NCI-H2171 treated with DMSO at 0.1 percent for 48 hours (cell line): ENCODE measurements around the gene PRRC2A.

ENCODE experiments used
- DNase-seq: peaks from one replicate; lab custom pipeline; 2025; lab: John Stamatoyannopoulos, UW

The PRRC2A gene

DNA sequence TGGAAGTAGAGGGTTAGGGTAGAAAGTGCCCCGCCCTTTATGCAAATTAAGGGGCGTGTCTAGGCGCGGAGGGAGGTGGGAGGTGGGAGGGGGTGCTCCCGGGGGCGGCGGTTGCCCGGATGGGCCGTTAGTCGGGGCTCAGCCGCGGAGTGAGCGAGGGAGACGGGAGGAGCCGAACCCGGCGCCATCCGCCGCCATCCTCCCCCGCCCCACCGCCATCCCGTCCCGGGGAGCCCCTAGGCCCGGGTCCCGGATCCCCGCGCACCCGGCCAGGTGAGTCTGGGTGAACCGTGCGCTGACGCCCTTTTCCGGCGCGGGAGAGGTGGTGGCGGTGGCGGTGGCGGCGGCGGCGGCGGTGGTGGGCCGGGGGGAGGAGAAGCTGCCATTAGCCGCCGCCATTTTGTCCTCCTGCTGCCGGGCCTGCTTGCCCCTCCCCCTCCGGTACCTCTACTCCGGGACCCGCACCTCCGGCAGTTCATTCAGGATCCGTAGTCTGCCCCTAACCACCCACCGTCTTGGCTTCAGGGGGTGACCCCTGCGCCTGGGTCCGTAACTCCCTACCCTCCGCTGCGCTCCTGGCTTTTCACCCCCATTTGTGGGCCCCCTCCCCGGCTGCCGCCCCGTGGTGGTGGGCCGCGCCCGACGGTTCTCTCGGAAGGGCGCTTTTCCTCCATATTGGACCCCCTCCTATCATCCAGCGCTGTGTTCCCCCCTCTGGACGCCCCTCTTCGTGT lies at the start of gene PRRC2A:
Gene PRRC2A, plus strand, starts transcription at position 130 of the 734 bp plus-strand sequence. CDS start 2,075 bp downstream, outside the sequence.
- DNase-seq: peak; percentile 86

DNA sequence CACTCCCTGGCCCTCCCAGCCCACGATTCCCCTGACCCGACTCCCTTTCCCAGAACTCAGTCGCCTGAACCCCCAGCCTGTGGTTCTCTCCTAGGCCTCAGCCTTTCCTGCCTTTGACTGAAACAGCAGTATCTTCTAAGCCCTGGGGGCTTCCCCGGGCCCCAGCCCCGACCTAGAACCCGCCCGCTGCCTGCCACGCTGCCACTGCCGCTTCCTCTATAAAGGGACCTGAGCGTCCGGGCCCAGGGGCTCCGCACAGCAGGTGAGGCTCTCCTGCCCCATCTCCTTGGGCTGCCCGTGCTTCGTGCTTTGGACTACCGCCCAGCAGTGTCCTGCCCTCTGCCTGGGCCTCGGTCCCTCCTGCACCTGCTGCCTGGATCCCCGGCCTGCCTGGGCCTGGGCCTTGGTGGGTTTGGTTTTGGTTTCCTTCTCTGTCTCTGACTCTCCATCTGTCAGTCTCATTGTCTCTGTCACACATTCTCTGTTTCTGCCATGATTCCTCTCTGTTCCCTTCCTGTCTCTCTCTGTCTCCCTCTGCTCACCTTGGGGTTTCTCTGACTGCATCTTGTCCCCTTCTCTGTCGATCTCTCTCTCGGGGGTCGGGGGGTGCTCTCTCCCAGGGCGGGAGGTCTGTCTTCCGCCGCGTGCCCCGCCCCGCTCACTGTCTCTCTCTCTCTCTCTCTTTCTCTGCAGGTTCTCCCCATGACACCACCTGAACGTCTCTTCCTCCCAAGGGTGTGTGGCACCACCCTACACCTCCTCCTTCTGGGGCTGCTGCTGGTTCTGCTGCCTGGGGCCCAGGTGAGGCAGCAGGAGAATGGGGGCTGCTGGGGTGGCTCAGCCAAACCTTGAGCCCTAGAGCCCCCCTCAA lies 48.2 kb upstream of the PRRC2A start, which contains the start of gene LTA:
Gene LTA, plus strand, starts transcription at position 249 of the 871 bp plus-strand sequence. Its CDS starts 454 bp downstream, at position 703.
- DNase-seq: no peak

DNA sequence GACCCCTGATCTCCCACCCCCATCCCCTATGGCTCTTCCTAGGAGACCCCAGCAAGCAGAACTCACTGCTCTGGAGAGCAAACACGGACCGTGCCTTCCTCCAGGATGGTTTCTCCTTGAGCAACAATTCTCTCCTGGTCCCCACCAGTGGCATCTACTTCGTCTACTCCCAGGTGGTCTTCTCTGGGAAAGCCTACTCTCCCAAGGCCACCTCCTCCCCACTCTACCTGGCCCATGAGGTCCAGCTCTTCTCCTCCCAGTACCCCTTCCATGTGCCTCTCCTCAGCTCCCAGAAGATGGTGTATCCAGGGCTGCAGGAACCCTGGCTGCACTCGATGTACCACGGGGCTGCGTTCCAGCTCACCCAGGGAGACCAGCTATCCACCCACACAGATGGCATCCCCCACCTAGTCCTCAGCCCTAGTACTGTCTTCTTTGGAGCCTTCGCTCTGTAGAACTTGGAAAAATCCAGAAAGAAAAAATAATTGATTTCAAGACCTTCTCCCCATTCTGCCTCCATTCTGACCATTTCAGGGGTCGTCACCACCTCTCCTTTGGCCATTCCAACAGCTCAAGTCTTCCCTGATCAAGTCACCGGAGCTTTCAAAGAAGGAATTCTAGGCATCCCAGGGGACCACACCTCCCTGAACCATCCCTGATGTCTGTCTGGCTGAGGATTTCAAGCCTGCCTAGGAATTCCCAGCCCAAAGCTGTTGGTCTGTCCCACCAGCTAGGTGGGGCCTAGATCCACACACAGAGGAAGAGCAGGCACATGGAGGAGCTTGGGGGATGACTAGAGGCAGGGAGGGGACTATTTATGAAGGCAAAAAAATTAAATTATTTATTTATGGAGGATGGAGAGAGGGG lies 47.0 kb upstream of the PRRC2A start:
- no peak for DNase-seq

DNA sequence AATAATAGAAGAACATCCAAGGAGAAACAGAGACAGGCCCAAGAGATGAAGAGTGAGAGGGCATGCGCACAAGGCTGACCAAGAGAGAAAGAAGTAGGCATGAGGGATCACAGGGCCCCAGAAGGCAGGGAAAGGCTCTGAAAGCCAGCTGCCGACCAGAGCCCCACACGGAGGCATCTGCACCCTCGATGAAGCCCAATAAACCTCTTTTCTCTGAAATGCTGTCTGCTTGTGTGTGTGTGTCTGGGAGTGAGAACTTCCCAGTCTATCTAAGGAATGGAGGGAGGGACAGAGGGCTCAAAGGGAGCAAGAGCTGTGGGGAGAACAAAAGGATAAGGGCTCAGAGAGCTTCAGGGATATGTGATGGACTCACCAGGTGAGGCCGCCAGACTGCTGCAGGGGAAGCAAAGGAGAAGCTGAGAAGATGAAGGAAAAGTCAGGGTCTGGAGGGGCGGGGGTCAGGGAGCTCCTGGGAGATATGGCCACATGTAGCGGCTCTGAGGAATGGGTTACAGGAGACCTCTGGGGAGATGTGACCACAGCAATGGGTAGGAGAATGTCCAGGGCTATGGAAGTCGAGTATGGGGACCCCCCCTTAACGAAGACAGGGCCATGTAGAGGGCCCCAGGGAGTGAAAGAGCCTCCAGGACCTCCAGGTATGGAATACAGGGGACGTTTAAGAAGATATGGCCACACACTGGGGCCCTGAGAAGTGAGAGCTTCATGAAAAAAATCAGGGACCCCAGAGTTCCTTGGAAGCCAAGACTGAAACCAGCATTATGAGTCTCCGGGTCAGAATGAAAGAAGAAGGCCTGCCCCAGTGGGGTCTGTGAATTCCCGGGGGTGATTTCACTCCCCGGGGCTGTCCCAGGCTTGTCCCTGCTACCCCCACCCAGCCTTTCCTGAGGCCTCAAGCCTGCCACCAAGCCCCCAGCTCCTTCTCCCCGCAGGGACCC lies 46.1 kb upstream of the PRRC2A start:
- no peak for DNase-seq

DNA sequence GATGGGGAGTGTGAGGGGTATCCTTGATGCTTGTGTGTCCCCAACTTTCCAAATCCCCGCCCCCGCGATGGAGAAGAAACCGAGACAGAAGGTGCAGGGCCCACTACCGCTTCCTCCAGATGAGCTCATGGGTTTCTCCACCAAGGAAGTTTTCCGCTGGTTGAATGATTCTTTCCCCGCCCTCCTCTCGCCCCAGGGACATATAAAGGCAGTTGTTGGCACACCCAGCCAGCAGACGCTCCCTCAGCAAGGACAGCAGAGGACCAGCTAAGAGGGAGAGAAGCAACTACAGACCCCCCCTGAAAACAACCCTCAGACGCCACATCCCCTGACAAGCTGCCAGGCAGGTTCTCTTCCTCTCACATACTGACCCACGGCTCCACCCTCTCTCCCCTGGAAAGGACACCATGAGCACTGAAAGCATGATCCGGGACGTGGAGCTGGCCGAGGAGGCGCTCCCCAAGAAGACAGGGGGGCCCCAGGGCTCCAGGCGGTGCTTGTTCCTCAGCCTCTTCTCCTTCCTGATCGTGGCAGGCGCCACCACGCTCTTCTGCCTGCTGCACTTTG lies 45.1 kb upstream of the PRRC2A start, which contains the start of gene TNF:
Gene TNF, plus strand, starts transcription at position 231 of the 567 bp plus-strand sequence. Its CDS starts 177 bp downstream, at position 408.
- DNase-seq: no peak

DNA sequence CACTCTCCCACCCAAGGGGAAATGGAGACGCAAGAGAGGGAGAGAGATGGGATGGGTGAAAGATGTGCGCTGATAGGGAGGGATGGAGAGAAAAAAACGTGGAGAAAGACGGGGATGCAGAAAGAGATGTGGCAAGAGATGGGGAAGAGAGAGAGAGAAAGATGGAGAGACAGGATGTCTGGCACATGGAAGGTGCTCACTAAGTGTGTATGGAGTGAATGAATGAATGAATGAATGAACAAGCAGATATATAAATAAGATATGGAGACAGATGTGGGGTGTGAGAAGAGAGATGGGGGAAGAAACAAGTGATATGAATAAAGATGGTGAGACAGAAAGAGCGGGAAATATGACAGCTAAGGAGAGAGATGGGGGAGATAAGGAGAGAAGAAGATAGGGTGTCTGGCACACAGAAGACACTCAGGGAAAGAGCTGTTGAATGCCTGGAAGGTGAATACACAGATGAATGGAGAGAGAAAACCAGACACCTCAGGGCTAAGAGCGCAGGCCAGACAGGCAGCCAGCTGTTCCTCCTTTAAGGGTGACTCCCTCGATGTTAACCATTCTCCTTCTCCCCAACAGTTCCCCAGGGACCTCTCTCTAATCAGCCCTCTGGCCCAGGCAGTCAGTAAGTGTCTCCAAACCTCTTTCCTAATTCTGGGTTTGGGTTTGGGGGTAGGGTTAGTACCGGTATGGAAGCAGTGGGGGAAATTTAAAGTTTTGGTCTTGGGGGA lies 44.4 kb upstream of the PRRC2A start:
- peak; percentile 54 for DNase-seq

DNA sequence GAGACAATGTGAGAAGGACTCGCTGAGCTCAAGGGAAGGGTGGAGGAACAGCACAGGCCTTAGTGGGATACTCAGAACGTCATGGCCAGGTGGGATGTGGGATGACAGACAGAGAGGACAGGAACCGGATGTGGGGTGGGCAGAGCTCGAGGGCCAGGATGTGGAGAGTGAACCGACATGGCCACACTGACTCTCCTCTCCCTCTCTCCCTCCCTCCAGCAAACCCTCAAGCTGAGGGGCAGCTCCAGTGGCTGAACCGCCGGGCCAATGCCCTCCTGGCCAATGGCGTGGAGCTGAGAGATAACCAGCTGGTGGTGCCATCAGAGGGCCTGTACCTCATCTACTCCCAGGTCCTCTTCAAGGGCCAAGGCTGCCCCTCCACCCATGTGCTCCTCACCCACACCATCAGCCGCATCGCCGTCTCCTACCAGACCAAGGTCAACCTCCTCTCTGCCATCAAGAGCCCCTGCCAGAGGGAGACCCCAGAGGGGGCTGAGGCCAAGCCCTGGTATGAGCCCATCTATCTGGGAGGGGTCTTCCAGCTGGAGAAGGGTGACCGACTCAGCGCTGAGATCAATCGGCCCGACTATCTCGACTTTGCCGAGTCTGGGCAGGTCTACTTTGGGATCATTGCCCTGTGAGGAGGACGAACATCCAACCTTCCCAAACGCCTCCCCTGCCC lies 43.5 kb upstream of the PRRC2A start:
- DNase-seq: no peak

- no peak for DNase-seq
Observed at GRCh38 chr6:31577579-31577966, 42.9 kb upstream of the PRRC2A start.

GRCh38 chr6:31578184-31579118 lies 42.1 kb upstream of the PRRC2A start:
- no peak for DNase-seq

- DNase-seq: no peak
Observed at GRCh38 chr6:31579119-31579505, 41.4 kb upstream of the PRRC2A start.

DNA sequence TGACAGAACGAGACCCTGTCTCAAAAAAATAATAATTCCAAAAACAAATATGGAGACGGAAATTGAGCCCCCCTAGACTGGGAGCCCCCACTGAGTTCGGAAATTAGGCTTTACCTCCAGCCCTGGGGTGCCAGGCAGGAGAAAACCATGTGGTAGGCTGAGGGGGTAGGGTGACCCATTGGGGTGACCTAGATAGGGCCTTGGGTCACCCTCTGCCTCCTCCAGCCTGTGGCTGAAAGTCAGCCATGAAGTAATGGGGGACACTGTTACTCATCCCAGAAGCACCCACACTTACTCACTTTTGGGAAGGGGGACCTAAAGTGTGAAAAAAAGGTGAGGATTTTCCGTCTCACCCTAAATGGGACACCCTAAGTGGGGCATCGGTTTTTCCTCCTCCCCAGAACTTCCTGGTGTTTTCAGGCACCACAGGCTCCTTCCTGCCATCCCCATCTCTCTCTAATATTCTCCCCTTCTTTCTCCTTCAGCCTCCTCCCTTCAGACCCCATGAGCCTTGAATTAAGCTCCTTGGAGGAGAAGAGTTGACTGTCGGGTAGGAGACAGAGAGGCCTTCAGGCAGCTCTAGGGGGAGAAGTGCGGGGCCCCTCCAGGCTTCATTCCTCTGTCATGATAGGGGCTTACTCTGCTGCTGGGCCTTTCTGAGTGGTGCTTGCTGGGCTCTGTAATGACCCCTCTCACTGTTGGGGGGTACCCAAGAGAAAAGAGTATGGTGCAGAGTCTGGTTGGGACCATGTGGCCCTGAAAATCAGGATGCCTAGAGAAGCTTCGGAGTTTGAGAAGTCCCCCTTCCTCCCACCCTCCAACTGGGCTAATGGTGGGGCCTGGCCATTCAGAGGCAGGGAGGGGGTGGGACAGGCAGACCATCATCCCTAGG lies 40.7 kb upstream of the PRRC2A start:
- no peak for DNase-seq

- no peak for DNase-seq
Observed at GRCh38 chr6:31580438-31580740, 40.1 kb upstream of the PRRC2A start.

DNA sequence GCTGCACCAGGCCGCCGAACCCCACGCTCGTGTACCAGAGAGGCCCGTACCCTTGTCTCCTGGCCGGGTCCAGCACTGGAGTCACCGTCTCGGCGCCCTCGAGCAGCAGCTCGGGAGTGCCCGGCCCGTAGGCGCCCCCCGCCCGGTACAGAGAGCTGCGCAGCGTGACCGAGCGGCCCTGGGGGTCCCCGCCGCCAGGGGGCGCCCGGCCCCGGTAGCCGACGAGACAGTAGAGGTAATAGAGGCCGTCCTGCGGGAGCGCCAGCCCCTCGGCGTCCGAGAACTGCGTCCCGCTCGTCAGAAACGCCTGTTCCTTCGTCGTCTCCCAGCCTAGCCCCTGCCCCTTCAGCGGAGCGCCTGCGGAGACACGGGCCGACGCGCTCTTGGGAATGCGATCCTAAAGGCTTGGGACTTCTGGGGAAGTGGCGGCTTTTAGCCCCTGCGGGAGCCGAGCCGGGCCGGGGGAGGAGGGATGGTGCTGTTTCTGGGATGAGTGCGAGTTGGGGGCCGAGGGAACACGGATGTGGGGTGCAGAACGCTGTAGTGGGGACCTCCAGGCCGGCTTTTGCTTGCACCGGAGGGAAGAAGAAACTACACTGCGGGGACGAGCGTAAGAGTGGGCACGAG lies 39.6 kb upstream of the PRRC2A start:
- peak; percentile 66 for DNase-seq

DNA sequence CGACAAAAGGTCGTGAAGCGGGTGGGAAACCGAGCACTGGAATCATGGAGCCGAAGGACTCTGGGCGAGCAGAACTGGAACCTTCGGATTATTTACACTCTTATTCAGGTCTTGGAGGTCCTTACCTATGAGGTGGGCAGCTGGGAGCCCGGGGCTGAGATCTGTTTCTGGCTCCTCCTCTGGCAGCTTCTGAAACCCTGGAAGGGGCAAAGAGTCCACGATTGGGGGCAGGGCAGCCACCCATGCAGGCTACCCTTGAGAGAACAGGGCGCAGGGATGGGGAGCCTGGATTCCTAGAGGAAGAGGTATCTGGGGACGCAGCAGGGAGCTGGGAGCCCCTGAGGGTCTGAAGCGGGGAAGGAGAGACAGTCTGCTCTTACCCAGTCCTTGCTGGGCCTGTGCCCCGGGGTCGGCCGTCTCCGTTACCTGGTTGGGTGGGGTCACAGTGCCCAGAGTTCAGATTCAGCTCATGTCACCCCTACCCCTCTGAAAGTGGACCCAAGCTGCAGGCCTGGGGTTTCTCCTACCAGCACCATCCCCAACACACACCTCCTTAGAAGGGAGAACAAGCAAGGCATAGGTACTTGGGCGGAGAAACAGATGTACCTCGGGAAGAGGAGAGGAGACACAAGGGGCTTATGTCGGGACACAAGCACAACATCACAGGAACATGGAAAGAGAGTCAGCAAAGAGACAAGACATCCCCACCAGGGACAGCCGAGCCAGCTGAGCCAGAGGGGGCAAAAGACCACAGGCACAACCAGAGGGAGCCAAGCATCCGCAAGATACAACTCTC lies 38.9 kb upstream of the PRRC2A start:
- DNase-seq: no peak

DNA sequence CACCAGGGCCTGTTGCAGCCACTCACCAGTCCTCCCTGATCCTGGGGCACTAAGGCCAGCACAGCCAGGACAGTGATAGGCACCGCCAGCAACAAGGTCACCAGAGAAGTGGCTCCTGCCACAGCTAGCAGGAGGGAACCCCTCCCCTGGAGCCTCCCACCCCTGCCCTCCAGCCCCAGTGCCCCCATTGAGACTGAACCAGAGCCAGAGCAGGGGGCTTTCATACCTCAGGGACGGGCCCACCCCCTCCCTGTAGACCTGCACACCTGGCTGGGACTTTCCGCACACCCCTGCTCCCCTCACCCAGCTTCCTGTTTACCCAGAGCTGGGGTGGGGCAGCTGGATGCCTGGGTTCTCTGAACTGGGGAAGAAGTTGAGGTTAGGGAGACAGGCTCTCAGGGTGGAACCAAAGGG lies 38.3 kb upstream of the PRRC2A start, which contains the start of gene LTB:
Gene LTB, minus strand, starts transcription at position 195 of the 414 bp plus-strand sequence. Its CDS starts 7 bp downstream, at position 188.
- no peak for DNase-seq

DNA sequence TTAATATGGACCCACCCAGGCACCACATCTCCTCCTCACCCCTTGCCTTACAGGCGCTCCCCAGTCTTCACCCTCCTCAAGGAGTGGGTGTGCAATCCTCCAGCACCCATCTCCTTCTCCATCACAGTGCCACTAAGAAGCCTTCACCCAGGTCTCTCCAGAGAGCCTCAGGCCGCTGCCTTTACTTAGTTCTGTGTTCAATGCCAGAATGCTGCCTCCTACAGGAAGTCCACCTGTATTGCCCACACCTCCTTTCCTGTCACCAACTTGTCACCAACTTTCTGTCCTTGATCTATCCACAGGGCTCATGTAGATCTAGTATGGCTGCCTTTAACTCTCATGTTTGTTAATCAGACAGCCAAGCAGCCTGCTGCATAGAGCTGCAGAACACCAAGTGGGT lies 35.0 kb upstream of the PRRC2A start:
- DNase-seq: no peak
